H1 (cell line): ENCODE results near the gene GNG12. TPM values are rescaled to one million over a fixed set of nuclear protein-coding genes. Genes with fewer than 3 reads are reported as not detected.

Experiments used
- POLR2A ChIP-seq, 2 experiments: IDR thresholded peaks; 1 replicate in 1 of 2; 2 replicates in 1 of 2; pipeline ENCODE4 v1.6.1; 2011; ENCODE audit warnings: low read depth in 2 of 2, low read length in 2 of 2, mild to moderate bottlenecking in 2 of 2; ENCODE audit errors: control extremely low read depth in 1 of 2
- polyA plus RNA-seq, 7 experiments: library from polyadenylated mRNA; depleted of rRNA in 3 of 7; stranded (reverse) in 5 of 7; unstranded in 2 of 7; fragments of >200 nt in 5 of 7; fragments of 200-250 nt in 2 of 7; gene quantifications; 1 replicate in 5 of 7; 2 replicates in 1 of 7; 4 replicates in 1 of 7; pipeline versions ENCODE4 v1.2.1 to v1.2.3, GENCODE V29; 2011 to 2013; ENCODE audit warnings: missing spikeins in 2 of 7, mixed read lengths in 2 of 7
- total RNA-seq: library from RNA; stranded (reverse); fragmentation: NEBNext Ultra II Directional; extraction: Animal tissue kit (Norgen Biotek cat#: 25700); gene quantifications from 2 replicates; pipeline ENCODE4 v1.2.1, GENCODE V29; 2021

Gene GNG12
- total and polyA plus RNA-seq, 2 of the 8 experiments (the other 6 are each of a cell fraction or from before 2014, with no cell fraction given): 11.4 to 35.8 TPM

- TF ChIP-seq POLR2A (IDR thresholded peaks at IDR 0.05; ENCODE audit: control extremely low read depth in 1 of 2, low read depth in 2 of 2, low read length in 2 of 2): no peak
Measured at GRCh38 chr1:67737875-67738274, 95.4 kb downstream of the GNG12 start (continued).
